ENCODE data around the gene MAP6. TPM values are rescaled to one million over a fixed set of nuclear protein-coding genes. Genes with fewer than 3 reads are reported as not detected.
A peak's percentile ranks its signal among the peaks of the same experiment; 100 is the strongest.

The MAP6 gene
- total and polyA plus RNA-seq, 7 donors: 0.60 to 24.9 (median 8.7) TPM; not detected in 1

DNA sequence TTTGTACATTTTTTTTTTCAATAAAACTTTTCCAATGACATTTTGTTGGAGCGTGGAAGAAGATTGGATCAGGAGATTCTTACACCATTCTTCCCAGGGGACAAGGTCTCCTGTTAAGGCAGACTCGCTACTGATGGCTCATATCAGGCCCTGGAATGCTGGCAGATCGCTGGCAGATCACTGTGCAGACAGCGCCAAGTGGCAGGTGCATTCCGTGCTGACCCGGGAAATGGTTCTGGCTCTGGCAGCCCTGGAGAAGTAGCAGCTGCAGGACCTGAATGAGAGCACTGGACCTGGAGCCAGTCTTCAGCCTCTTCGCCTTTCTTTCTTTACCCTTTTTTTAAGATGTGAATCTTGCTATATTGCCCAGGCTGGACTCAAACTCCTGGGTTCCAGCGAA is 96.1 kb downstream of the MAP6 start:
- Histone ChIP-seq H3K27ac (peak overlapping the region; percentile 20 to 50 (median 42)), H3K27me3 (no peaks in the 10 kb centered on the region), H3K4me3 (no peak overlapping the region), H3K4me1 (peaks cover 0 to 45% (median 31%) of the 10 kb centered on the region in 4 donors), H3K36me3 (peaks cover 25 to 64% (median 58%) of the 10 kb centered on the region in 4 donors), H3K9me3 (no peaks in the 10 kb centered on the region)
- intact Hi-C loops (cut with DNase I): no loop called here
- 78 to 81% methylated on average over 8 of the region's 8 CpGs for whole genome bisulfite sequencing, 2 donors
- DNase-seq: no peak
- no peak for TF ChIP-seq EP300 (IDR thresholded peaks at IDR 0.05)
- TF ChIP-seq, protein P1, sequence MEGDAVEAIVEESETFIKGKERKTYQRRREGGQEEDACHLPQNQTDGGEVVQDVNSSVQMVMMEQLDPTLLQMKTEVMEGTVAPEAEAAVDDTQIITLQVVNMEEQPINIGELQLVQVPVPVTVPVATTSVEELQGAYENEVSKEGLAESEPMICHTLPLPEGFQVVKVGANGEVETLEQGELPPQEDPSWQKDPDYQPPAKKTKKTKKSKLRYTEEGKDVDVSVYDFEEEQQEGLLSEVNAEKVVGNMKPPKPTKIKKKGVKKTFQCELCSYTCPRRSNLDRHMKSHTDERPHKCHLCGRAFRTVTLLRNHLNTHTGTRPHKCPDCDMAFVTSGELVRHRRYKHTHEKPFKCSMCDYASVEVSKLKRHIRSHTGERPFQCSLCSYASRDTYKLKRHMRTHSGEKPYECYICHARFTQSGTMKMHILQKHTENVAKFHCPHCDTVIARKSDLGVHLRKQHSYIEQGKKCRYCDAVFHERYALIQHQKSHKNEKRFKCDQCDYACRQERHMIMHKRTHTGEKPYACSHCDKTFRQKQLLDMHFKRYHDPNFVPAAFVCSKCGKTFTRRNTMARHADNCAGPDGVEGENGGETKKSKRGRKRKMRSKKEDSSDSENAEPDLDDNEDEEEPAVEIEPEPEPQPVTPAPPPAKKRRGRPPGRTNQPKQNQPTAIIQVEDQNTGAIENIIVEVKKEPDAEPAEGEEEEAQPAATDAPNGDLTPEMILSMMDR (IDR thresholded peaks at IDR 0.05): no peak
- TF ChIP-seq POLR2AphosphoS5 (IDR thresholded peaks at IDR 0.05): no peak
- TF ChIP-seq POLR2A (IDR thresholded peaks at IDR 0.05): no peak

DNA sequence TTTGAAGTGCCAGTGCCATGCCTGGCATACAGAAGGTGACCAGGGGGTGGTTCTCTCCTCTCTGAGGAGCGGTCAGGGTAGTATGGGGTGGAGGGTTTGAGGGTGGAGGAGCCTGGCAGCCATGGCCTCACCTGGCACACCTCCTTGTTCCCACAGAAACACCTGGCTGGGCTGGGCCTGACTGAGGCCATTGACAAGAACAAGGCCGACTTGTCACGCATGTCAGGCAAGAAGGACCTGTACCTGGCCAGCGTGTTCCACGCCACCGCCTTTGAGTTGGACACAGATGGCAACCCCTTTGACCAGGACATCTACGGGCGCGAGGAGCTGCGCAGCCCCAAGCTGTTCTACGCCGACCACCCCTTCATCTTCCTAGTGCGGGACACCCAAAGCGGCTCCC is 97.2 kb downstream of the MAP6 start:
- Histone ChIP-seq H3K4me1 (peaks cover 0 to 49% (median 33%) of the 10 kb centered on the region in 4 donors), H3K4me3 (no peak overlapping the region), H3K36me3 (peaks cover 34 to 75% (median 69%) of the 10 kb centered on the region in 4 donors), H3K27ac (peak overlapping the region in 1 of 4 donors; percentile 47), H3K9me3 (no peaks in the 10 kb centered on the region), H3K27me3 (no peaks in the 10 kb centered on the region)
- whole genome bisulfite sequencing, 2 donors: 89 to 96% methylated on average over 14 of the region's 14 CpGs
- no peak for DNase-seq
- intact Hi-C loops (cut with DNase I): no loop called here
- no peak for TF ChIP-seq POLR2A (IDR thresholded peaks at IDR 0.05)
- TF ChIP-seq POLR2AphosphoS5 (IDR thresholded peaks at IDR 0.05): no peak

DNA sequence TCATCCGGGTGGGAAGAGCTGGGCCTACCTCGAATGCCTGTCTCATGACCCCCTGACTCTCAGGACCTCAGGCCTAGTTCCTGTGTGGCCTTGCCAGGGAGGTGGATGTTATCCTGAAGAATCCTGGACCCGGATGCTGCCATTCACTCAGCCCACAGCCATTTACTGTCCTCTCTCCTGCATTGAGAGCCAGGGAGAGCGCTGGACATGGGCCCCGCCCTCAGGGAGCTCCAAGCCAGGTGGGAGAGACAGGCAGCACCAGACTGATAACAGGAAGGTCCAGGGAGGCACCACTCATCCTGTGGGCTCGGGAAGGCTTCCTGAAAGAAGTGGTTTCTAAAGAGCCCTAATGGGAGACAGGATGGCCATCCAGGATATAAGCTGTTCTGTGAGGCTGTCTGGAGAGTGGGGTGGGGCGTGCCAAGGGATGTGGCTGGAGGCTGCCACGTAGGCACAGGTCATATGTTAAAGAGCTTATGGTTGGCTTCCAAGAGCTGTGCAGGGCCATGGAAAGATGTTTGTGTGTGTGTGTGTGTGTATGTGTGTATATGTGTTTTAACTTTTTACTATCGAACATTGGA is 98.2 kb downstream of the MAP6 start:
- Histone ChIP-seq H3K27ac (peak overlapping the region in 1 of 4 donors; percentile 20), H3K9me3 (no peaks in the 10 kb centered on the region), H3K4me3 (no peak overlapping the region), H3K36me3 (peaks cover 34 to 83% (median 73%) of the 10 kb centered on the region in 4 donors), H3K27me3 (no peaks in the 10 kb centered on the region), H3K4me1 (peaks cover 0 to 53% (median 40%) of the 10 kb centered on the region in 4 donors)
- TF ChIP-seq, protein P1 (IDR thresholded peaks at IDR 0.05): no peak
- TF ChIP-seq EP300 (IDR thresholded peaks at IDR 0.05) (no peak), POLR2AphosphoS5 (IDR thresholded peaks at IDR 0.05) (no peak), POLR2A (IDR thresholded peaks at IDR 0.05) (no peak)
- intact Hi-C loops (cut with DNase I): no loop called here
- DNase-seq: no peak
- 72 to 75% methylated on average over 9 of the region's 9 CpGs for WGBS, 2 donors

DNA sequence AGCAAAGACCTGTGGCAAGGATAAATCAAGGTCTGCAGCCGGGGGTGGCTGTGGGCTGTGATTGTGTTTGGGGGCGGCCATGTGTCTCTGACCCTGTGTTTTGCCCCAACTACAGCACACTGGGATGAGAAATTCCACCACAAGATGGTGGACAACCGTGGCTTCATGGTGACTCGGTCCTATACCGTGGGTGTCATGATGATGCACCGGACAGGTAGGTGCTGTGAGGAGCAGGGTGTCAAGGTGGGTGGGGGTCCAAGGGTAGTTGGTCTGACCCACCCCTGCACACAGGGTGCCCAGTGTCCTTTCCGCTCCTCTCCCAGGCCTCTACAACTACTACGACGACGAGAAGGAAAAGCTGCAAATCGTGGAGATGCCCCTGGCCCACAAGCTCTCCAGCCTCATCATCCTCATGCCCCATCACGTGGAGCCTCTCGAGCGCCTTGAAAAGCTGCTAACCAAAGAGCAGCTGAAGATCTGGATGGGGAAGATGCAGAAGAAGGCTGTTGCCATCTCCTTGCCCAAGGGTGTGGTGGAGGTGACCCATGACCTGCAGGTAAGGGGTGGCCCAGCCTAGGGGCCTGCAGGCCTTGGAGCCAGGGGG is 100.1 kb downstream of the MAP6 start:
- intact Hi-C loops (cut with DNase I): no loop called here
- no peaks in the 10 kb centered on the region for H3K9me3 ChIP-seq
- H3K4me1 ChIP-seq: peaks cover 0 to 73% (median 60%) of the 10 kb centered on the region in 4 donors
- no peak for TF ChIP-seq POLR2A (IDR thresholded peaks at IDR 0.05)
- no peak for TF ChIP-seq EP300 (IDR thresholded peaks at IDR 0.05)
- peaks cover 34 to 79% (median 70%) of the 10 kb centered on the region in 4 donors for H3K36me3 ChIP-seq
- no peak overlapping the region for H3K27ac ChIP-seq
- no peaks in the 10 kb centered on the region for H3K27me3 ChIP-seq
- no peak for DNase-seq
- no peak overlapping the region for H3K4me3 ChIP-seq
- 87 to 89% methylated on average over 14 of the region's 14 CpGs for WGBS, 2 donors

DNA sequence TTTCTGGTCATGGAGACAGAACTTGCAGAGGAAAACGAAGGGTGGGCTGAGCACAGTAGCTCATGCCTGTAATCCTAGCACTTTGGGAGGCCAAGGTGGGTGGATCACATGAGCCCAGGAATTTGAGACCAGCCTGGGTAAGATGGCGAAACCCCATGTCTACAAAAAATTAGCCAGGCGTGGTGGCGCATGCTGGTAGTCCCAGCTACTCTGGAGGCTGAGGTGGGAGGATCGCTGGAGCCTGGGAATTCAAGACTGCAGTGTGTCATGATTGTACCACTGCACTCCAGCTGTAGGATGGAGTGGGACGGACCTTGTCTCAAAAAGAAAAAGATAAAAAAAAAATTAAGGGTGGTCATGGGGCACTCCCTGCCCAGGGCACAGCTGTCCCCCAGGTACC is 100.9 kb downstream of the MAP6 start:
- intact Hi-C loops (cut with DNase I): no loop called here
- no peak for DNase-seq
- Histone ChIP-seq H3K36me3 (peaks cover 34 to 71% (median 66%) of the 10 kb centered on the region in 4 donors), H3K4me3 (no peak overlapping the region), H3K9me3 (no peaks in the 10 kb centered on the region), H3K4me1 (peaks cover 0 to 76% (median 64%) of the 10 kb centered on the region in 4 donors), H3K27ac (peak overlapping the region in 3 of 4 donors; percentile 15 to 98 (median 23)), H3K27me3 (no peaks in the 10 kb centered on the region)
- WGBS, 2 donors: 92 to 96% methylated on average over 6 of the region's 6 CpGs
- TF ChIP-seq POLR2AphosphoS5 (IDR thresholded peaks at IDR 0.05) (no peak), POLR2A (IDR thresholded peaks at IDR 0.05) (no peak), EP300 (IDR thresholded peaks at IDR 0.05) (no peak)
- TF ChIP-seq, protein P1 (IDR thresholded peaks at IDR 0.05): no peak

All from sigmoid colon (tissue), 7 donors.